CD4-positive, alpha-beta memory T cell (primary cell): ENCODE data around the gene HSD17B2. TPM values are rescaled to one million over a fixed set of nuclear protein-coding genes. Genes with fewer than 3 reads are reported as not detected.

ENCODE experiments used
- CTCF ChIA-PET: fragments of 350-600 bp; sonication (Branson Sonifier 250); formaldehyde crosslinking; loops from one replicate; lab custom pipeline; 2021; ENCODE audit warnings: inconsistent platforms; ENCODE audit not compliant: partially characterized antibody; lab: Charles Lee
- POLR2A ChIA-PET: fragments of 350-600 bp; sonication (Branson Sonifier 250); formaldehyde crosslinking; loops from one replicate; lab custom pipeline; 2021; ENCODE audit not compliant: partially characterized antibody; lab: Charles Lee
- DNase-seq, 5 donors: peaks; one replicate each; pipeline versions ENCODE4 v3.0.0 to v3.0.0-alpha.2; 2020 to 2022; ENCODE audit warnings: mixed read lengths in 1 of 5
- H3K27ac ChIP-seq: one replicate; pipeline ENCODE4 v1.7.0; 2013; ENCODE audit warnings: low read depth, low read length
- H3K27me3 ChIP-seq: 2 replicates; pipeline ENCODE4 v1.7.0; 2013; ENCODE audit warnings: mild to moderate bottlenecking, low read length, moderate library complexity; ENCODE audit not compliant: insufficient read depth
- H3K36me3 ChIP-seq: 2 replicates; pipeline ENCODE4 v1.7.0; 2013; ENCODE audit warnings: mild to moderate bottlenecking, low read length, moderate library complexity; ENCODE audit not compliant: insufficient read depth
- H3K4me1 ChIP-seq: 2 replicates; pipeline ENCODE4 v1.7.0; 2013; ENCODE audit warnings: mild to moderate bottlenecking, low read length, moderate library complexity; ENCODE audit not compliant: insufficient read depth
- H3K4me3 ChIP-seq, 2 donors: one replicate each; pipeline ENCODE4 v1.7.0; 2013; ENCODE audit warnings: low read length in 2 of 2, mild to moderate bottlenecking in 1 of 2
- H3K9me3 ChIP-seq, 2 donors: one replicate each; pipeline ENCODE4 v1.7.0; 2013; ENCODE audit warnings: low read length in 2 of 2, control low read depth in 1 of 2; ENCODE audit not compliant: control insufficient read depth in 1 of 2
- H3K27ac Mint-ChIP-seq, 7 donors: one replicate each; pipeline ENCODE4 v1.8.0; 2020 to 2021; ENCODE audit warnings: mixed read lengths in 7 of 7, mild to moderate bottlenecking in 6 of 7, inconsistent platforms in 3 of 7, moderate library complexity in 3 of 7
- H3K27me3 Mint-ChIP-seq, 2 donors: one replicate each; pipeline ENCODE4 v1.8.0; 2020 to 2021; ENCODE audit warnings: mixed read lengths in 2 of 2
- H3K36me3 Mint-ChIP-seq, 2 donors: one replicate each; pipeline ENCODE4 v1.8.0; 2020 to 2021; ENCODE audit warnings: mixed read lengths in 2 of 2, inconsistent platforms in 1 of 2, mild to moderate bottlenecking in 1 of 2
- H3K4me1 Mint-ChIP-seq, 4 donors: one replicate each; pipeline ENCODE4 v1.8.0; 2020 to 2021; ENCODE audit warnings: mixed read lengths in 4 of 4, mild to moderate bottlenecking in 1 of 4
- H3K4me3 Mint-ChIP-seq, 8 donors: one replicate each; pipeline ENCODE4 v1.8.0; 2020 to 2021; ENCODE audit warnings: mixed read lengths in 8 of 8, mild to moderate bottlenecking in 7 of 8, moderate library complexity in 6 of 8, inconsistent platforms in 3 of 8
- H3K9me3 Mint-ChIP-seq, 8 donors: one replicate each; pipeline ENCODE4 v1.8.0; 2020 to 2021; ENCODE audit warnings: mixed read lengths in 8 of 8, mild to moderate bottlenecking in 5 of 8, inconsistent platforms in 3 of 8, moderate library complexity in 1 of 8
- intact Hi-C: fragments of 100-400 bp; cut with micrococcal nuclease; formaldehyde crosslinking; loops from one replicate; pipeline ENCODE4 v1.15.1; 2023
- polyA plus RNA-seq, 2 donors: library from polyadenylated mRNA; unstranded; fragments of 300-500 nt; fragmentation: Illumina TruSeq; gene quantifications; one replicate each; pipeline ENCODE4 v1.2.3, GENCODE V29; 2021
- total RNA-seq, 2 experiments: library from RNA; stranded (reverse); gene quantifications; one replicate each; pipeline ENCODE4 v1.2.3, GENCODE V29; 2021

The HSD17B2 gene
- total and polyA plus RNA-seq, 4 experiments from 2014 or later = not detected

DNA sequence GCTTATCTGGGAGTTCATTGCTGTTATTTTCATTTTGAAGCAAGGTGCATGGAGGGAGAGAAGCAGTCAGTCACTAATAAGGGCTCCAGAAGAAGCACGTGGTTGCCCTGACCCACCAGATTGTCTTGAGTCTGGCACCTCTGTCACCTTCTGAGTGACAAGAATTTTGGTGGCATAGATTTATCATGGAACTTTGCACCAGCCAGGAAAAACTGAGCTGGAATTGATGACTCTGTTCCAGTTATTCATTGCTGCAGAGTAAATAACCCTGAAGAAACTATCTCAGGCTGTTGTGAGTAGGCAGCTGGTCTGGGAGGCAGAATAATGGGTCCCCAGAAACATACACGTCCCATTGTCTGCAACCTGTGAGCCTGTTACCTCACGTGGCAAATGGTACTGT lies 44.8 kb downstream of the HSD17B2 start:
- Histone ChIP-seq H3K4me3 (no peak overlapping the region), H3K36me3 (no peaks in the 10 kb centered on the region), H3K27me3 (no peaks in the 10 kb centered on the region), H3K9me3 (no peaks in the 10 kb centered on the region), H3K27ac (no peak overlapping the region), H3K4me1 (no peaks in the 10 kb centered on the region)
- ChIA-PET CTCF (interaction anchor here (1.0 kb wide), 1 partner anchor 9 kb away, joined by 3 read pairs; no protein-coding TSS in a partner anchor), POLR2A (no interaction called here)
- no peak for DNase-seq
- intact Hi-C loops = no loop called here
- Mint-ChIP-seq H3K27me3 (peaks cover 4 to 9% of the 10 kb centered on the region in 2 donors), H3K4me1 (no peaks in the 10 kb centered on the region), H3K36me3 (no peaks in the 10 kb centered on the region), H3K9me3 (peaks cover 3 to 15% (median 7%) of the 10 kb centered on the region in 8 donors), H3K4me3 (no peak overlapping the region), H3K27ac (no peak overlapping the region)

DNA sequence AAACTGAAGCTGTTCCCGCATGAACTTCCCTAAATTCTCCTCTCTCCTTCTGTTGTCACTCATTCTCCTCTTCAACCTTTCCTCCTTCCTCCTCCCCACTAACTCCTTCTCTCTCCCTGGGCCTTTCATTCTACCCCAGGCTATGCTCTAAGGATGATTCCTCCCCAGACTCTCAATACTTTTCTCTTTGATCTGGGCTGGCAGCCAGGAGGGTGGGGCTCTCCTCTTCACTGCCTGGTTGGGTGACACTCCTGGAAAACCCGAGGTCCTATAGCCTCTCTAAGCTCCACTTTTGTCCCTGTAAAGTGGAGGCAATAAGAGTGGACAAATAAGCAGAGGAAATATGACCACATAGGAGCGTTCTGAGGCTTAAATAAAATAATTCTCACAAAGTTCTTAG lies 46.2 kb downstream of the HSD17B2 start:
- intact Hi-C loops = no loop called here
- CTCF ChIA-PET = no interaction called here
- Mint-ChIP-seq H3K27ac (no peak overlapping the region), H3K4me1 (no peaks in the 10 kb centered on the region), H3K36me3 (no peaks in the 10 kb centered on the region), H3K27me3 (peaks cover 2 to 8% of the 10 kb centered on the region in 2 donors), H3K4me3 (no peak overlapping the region), H3K9me3 (peaks cover 3 to 11% (median 7%) of the 10 kb centered on the region in 8 donors)
- no peaks in the 10 kb centered on the region for H3K4me1 ChIP-seq
- no peak overlapping the region for H3K27ac ChIP-seq
- no peaks in the 10 kb centered on the region for H3K36me3 ChIP-seq
- no peaks in the 10 kb centered on the region for H3K27me3 ChIP-seq
- POLR2A ChIA-PET = no interaction called here
- H3K9me3 ChIP-seq = no peaks in the 10 kb centered on the region
- no peak for DNase-seq
- no peak overlapping the region for H3K4me3 ChIP-seq

DNA sequence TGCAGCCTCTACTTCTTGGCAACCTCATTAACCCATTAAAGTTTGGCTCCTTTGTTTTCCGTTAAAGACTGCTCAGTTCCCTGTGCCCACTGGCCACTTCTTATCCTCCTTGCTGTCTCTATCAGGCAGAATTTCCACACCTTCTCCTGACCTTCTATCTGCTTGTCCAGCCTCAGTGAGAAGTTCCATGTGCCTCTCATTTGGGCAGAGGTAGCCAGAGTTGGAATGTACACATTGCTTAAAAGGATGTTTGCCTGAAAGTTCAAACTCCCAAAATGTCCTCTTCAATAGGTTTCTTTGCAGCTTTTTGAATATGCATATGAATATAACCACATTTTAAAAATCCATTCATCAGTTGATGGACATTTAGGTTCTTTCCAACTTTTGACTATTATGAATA lies 47.0 kb downstream of the HSD17B2 start:
- Mint-ChIP-seq H3K36me3 (no peaks in the 10 kb centered on the region), H3K4me3 (no peak overlapping the region), H3K4me1 (no peaks in the 10 kb centered on the region), H3K27me3 (peaks cover 2 to 5% of the 10 kb centered on the region in 2 donors), H3K9me3 (peaks cover 0 to 9% (median 7%) of the 10 kb centered on the region in 8 donors), H3K27ac (no peak overlapping the region)
- Histone ChIP-seq H3K27me3 (no peaks in the 10 kb centered on the region), H3K4me3 (no peak overlapping the region), H3K27ac (no peak overlapping the region), H3K36me3 (no peaks in the 10 kb centered on the region), H3K4me1 (no peaks in the 10 kb centered on the region), H3K9me3 (no peaks in the 10 kb centered on the region)
- DNase-seq = no peak
- ChIA-PET CTCF (interaction anchor here (1.0 kb wide), 1 partner anchor 12 kb away, joined by 3 read pairs; no protein-coding TSS in a partner anchor), POLR2A (no interaction called here)
- intact Hi-C loops = no loop called here

DNA sequence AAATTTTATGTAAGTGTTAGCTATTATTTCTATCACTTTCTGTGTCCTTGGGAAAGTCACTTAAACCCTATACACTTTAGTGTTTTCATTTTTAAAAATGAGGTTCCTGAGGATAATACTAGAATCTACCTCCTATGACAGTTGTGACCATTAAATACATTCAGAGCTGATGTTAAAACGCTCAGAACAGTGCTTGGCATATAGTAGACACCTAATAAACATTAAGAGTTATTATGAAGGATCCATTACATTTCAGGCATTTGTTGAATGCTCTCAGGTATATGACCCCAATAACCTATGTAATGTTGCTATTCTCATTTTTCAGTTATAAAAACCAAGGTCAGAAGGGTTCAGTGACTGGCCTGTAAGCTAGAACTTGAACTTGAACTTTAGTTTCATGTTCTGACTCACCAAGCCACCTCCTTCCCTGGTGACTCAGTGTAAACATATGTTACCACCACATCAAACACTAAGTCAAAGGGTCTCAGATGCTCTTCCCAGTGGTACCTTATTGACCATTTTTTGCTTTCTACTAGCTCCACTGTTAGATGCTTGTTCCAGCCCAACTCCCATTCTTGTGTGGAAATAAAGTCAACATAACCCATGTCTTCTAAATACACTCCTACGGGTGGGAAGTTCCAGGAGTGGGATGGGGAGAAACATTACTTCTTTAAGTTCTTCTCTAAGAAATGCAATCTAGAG lies 47.6 kb downstream of the HSD17B2 start:
- no peaks in the 10 kb centered on the region for H3K36me3 Mint-ChIP-seq
- Histone ChIP-seq H3K27ac (no peak overlapping the region), H3K9me3 (no peaks in the 10 kb centered on the region), H3K4me1 (no peaks in the 10 kb centered on the region), H3K36me3 (no peaks in the 10 kb centered on the region), H3K4me3 (no peak overlapping the region), H3K27me3 (no peaks in the 10 kb centered on the region)
- DNase-seq = no peak
- peaks cover 2 to 3% of the 10 kb centered on the region in 2 donors for H3K27me3 Mint-ChIP-seq
- H3K9me3 Mint-ChIP-seq = peaks cover 0 to 7% (median 4%) of the 10 kb centered on the region in 8 donors
- H3K27ac Mint-ChIP-seq = no peak overlapping the region
- H3K4me3 Mint-ChIP-seq = no peak overlapping the region
- no peaks in the 10 kb centered on the region for H3K4me1 Mint-ChIP-seq
- CTCF ChIA-PET = interaction anchor here (1.0 kb wide), 1 partner anchor 12 kb away, joined by 3 read pairs; no protein-coding TSS in a partner anchor
- intact Hi-C loops = no loop called here
- POLR2A ChIA-PET = interaction anchor here (0.7 kb wide), 1 partner anchor 8 kb away, joined by 3 read pairs; no protein-coding TSS in a partner anchor

DNA sequence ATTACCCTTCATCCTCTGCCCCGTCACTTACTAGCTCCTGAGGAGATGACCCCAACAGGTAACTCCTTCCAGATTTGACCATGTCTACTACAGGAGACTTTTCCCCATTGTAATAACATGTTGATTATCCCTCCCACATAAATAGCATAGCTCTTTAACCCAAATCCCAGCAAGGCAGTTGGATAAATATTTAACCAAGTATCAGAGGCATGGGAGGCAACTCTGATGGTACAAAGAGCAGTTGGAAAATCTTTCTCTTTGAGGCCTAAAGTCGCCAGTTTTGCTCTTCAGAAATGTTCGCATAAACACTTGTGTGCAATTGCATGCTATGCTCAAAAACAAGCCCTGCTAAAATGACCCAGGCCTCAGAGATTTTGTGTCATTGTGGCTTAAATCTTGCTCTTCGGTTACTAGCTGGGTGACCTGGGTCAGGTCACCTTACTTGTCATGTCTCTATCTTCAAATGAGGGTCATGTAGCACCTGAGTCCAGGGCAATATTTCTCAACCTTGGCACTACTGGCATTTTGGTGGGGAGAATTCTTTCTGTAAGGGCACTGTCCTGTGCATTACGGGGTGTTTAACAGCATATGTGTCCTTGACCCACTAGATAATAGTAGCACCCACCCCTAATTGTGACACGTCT lies 48.8 kb downstream of the HSD17B2 start:
- POLR2A ChIA-PET = no interaction called here
- CTCF ChIA-PET = no interaction called here
- no peak for DNase-seq
- Histone ChIP-seq H3K27me3 (no peaks in the 10 kb centered on the region), H3K4me1 (no peaks in the 10 kb centered on the region), H3K4me3 (no peak overlapping the region), H3K27ac (no peak overlapping the region), H3K9me3 (no peaks in the 10 kb centered on the region), H3K36me3 (no peaks in the 10 kb centered on the region)
- Mint-ChIP-seq H3K27ac (no peak overlapping the region), H3K27me3 (peaks cover 2 to 3% of the 10 kb centered on the region in 2 donors), H3K36me3 (no peaks in the 10 kb centered on the region), H3K9me3 (peaks cover 0 to 5% (median 0%) of the 10 kb centered on the region in 8 donors), H3K4me1 (no peaks in the 10 kb centered on the region), H3K4me3 (no peak overlapping the region)
- intact Hi-C loops = no loop called here

DNA sequence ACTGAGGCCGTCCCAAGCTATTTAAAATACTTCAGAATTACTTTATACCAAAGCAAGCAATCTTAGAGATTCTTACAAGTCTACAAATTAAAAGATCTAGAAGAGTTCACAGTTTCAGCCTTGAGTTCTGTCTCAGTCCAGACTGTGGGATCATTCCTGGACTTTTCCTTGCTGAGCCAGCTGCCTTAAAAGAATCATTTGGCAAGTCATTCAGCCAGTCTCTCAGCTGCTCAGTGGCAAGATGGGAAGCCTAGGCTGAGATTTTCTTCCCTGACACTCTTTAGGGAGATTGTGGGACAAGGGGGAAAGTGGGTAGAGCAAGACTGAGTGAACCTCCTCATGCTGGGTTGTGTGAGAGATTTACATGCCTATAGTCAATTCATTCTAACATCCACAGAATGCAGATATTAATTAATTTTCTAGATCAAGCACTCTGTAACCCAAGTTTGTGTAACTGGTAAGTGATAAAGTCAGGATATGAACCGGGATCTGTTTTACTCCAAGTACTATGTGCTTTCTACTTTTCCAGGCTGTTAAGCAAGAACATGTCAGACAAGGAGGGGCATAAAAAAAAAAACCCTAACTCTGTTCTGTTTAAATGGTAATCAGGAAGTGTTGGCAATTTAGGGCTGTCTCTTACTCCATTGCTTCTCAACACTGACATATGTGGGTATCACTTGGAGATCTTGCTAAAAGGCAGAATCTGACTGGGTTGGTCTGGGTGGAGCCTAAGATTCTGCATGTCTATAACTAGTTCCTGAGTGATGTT lies 50.1 kb downstream of the HSD17B2 start:
- CTCF ChIA-PET = no interaction called here
- Mint-ChIP-seq H3K27me3 (peaks cover 2 to 4% of the 10 kb centered on the region in 2 donors), H3K27ac (no peak overlapping the region)

DNA sequence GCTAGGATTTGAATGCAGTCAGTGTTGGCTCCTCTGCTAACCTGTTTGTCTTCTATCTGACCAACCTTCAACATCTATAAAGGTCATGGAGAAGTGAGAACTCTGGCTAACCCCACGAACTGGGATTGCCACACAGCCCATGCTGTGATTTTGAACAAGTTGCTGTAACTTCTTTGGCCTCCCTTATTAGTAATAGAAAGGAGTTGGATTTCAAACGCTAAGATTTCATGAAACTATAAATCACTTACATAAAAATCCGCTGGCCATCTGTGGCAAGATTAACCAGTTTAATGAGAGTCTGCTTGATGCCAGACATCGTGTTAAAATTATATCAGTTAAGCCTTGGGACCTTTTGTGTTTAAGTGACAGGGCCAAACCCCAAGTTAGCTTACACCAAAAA lies 53.4 kb downstream of the HSD17B2 start:
- no peaks in the 10 kb centered on the region for H3K9me3 ChIP-seq

More for the DNA sequence above, 50.1 kb downstream of the HSD17B2 start:
- Histone ChIP-seq H3K27ac (no peak overlapping the region), H3K4me3 (no peak overlapping the region), H3K36me3 (no peaks in the 10 kb centered on the region), H3K4me1 (no peaks in the 10 kb centered on the region), H3K27me3 (no peaks in the 10 kb centered on the region), H3K9me3 (no peaks in the 10 kb centered on the region)
- no peak for DNase-seq
- POLR2A ChIA-PET = no interaction called here
- Mint-ChIP-seq H3K9me3 (peaks cover 0 to 4% (median 0%) of the 10 kb centered on the region in 8 donors), H3K4me3 (no peak overlapping the region), H3K4me1 (no peaks in the 10 kb centered on the region), H3K36me3 (no peaks in the 10 kb centered on the region)
- intact Hi-C loops = no loop called here

More for the DNA sequence above, 53.4 kb downstream of the HSD17B2 start:
- Histone ChIP-seq H3K4me1 (no peaks in the 10 kb centered on the region), H3K36me3 (no peaks in the 10 kb centered on the region), H3K4me3 (no peak overlapping the region), H3K27ac (no peak overlapping the region), H3K27me3 (no peaks in the 10 kb centered on the region)
- H3K9me3 Mint-ChIP-seq = peaks cover 0 to 3% (median 0%) of the 10 kb centered on the region in 8 donors
- no peaks in the 10 kb centered on the region for H3K36me3 Mint-ChIP-seq
- peaks cover 0 to 1% (median 0%) of the 10 kb centered on the region in 4 donors for H3K4me1 Mint-ChIP-seq
- intact Hi-C loops = no loop called here
- CTCF ChIA-PET = interaction anchor here (1.4 kb wide), 1 partner anchor 9 kb away, joined by 3 read pairs; no protein-coding TSS in a partner anchor
- DNase-seq = no peak
- H3K4me3 Mint-ChIP-seq = no peak overlapping the region
- POLR2A ChIA-PET = no interaction called here
- H3K27me3 Mint-ChIP-seq = peaks cover 4% of the 10 kb centered on the region in 2 donors
- H3K27ac Mint-ChIP-seq = no peak overlapping the region
